NCI-H345 (cell line): ENCODE measurements around the gene PRR5L.
"Not testable (repeated sequence)": the region's sequence is repeated elsewhere in the genome, so short reads cannot be mapped to it uniquely, and the experiment has no call there.

Experiments
- DNase-seq: peaks from one replicate; lab custom pipeline; 2025; lab: John Stamatoyannopoulos, UW

Gene PRR5L

GRCh38 chr11:36499315-36499714 lies 203.2 kb downstream of the PRR5L start:
- DNase-seq, result no peak

GRCh38 chr11:36500315-36500721 lies 204.2 kb downstream of the PRR5L start:
- no peak for DNase-seq

GRCh38 chr11:36501236-36501635 lies 205.1 kb downstream of the PRR5L start:
- DNase-seq, result no peak

- DNase-seq, result no peak
These were observed 211.9 kb downstream of the PRR5L start for GRCh38 chr11:36507824-36508489.

GRCh38 chr11:36508743-36509142 lies 212.7 kb downstream of the PRR5L start:
- no peak for DNase-seq

GRCh38 chr11:36509201-36509639 lies 213.1 kb downstream of the PRR5L start:
- DNase-seq, result peak; percentile 35

- DNase-seq, result peak; percentile 88
These were observed 213.9 kb downstream of the PRR5L start, which contains the start of gene TRAF6 for GRCh38 chr11:36509694-36510593. Gene TRAF6 (minus strand): TSS chr11:36510272. CDS start chr11:36501515, 8,757 bp downstream.

- no peak for DNase-seq
These were observed 214.5 kb downstream of the PRR5L start for GRCh38 chr11:36510594-36510942.

- not testable (repeated sequence) for DNase-seq
These were observed 215.0 kb downstream of the PRR5L start for GRCh38 chr11:36511062-36511461.

GRCh38 chr11:36512016-36512415 lies 215.9 kb downstream of the PRR5L start:
- no peak for DNase-seq

GRCh38 chr11:36513965-36514364 lies 217.9 kb downstream of the PRR5L start:
- no peak for DNase-seq
